MM.1S (cell line): ENCODE measurements around the gene UHRF1.

Experiments
- DNase-seq: peaks from one replicate; pipeline ENCODE4 v3.0.0-alpha.2; 2015
- H2AFZ ChIP-seq: fragments of 300-600 bp; sonication (generic); 2 replicates; pipeline ENCODE4 v1.6.0; 2016; ENCODE audit warnings: antibody characterized with exemption, low read length
- H3F3A ChIP-seq: fragments of 300-600 bp; sonication (generic); 2 replicates; pipeline ENCODE4 v1.6.1; 2016; ENCODE audit warnings: mild to moderate bottlenecking, antibody characterized with exemption, low read length, moderate library complexity, mixed read lengths; ENCODE audit not compliant: insufficient read depth
- H3K27ac ChIP-seq: fragments of 300-600 bp; sonication (generic); 2 replicates; pipeline ENCODE4 v1.5.1; 2016; ENCODE audit warnings: mild to moderate bottlenecking, low read length
- H3K27me3 ChIP-seq: fragments of 300-600 bp; sonication (generic); replicated peaks from 2 replicates; pipeline ENCODE4 v1.6.0; 2016; ENCODE audit warnings: low read length; ENCODE audit not compliant: insufficient read depth
- H3K36me3 ChIP-seq: fragments of 300-600 bp; sonication (generic); replicated peaks from 2 replicates; pipeline ENCODE4 v1.6.1; 2016; ENCODE audit warnings: mild to moderate bottlenecking, low read length, mixed read lengths; ENCODE audit not compliant: insufficient read depth
- H3K4me1 ChIP-seq: fragments of 300-600 bp; sonication (generic); 2 replicates; pipeline ENCODE4 v1.6.1; 2016; ENCODE audit warnings: low read length, mixed read lengths
- H3K4me2 ChIP-seq: fragments of 300-600 bp; sonication (generic); 2 replicates; pipeline ENCODE4 v1.6.0; 2016; ENCODE audit warnings: low read depth, low read length
- H3K4me3 ChIP-seq: fragments of 300-600 bp; sonication (generic); 2 replicates; pipeline ENCODE4 v1.5.1; 2016; ENCODE audit warnings: low read length, mixed read lengths
- H3K79me2 ChIP-seq: fragments of 300-600 bp; sonication (generic); 2 replicates; pipeline ENCODE4 v1.6.1; 2016; ENCODE audit warnings: mixed run types, low read length, mixed read lengths
- H3K9ac ChIP-seq: fragments of 300-600 bp; sonication (generic); 2 replicates; pipeline ENCODE4 v1.6.1; 2016; ENCODE audit warnings: low read length, mixed read lengths
- H3K9me2 ChIP-seq: fragments of 300-600 bp; sonication (generic); replicated peaks from 2 replicates; pipeline ENCODE4 v1.6.1; 2016; ENCODE audit warnings: mild to moderate bottlenecking, low read length, mixed read lengths; ENCODE audit not compliant: insufficient read depth
- H3K9me3 ChIP-seq: fragments of 300-600 bp; sonication (generic); replicated peaks from 2 replicates; pipeline ENCODE4 v1.6.1; 2016; ENCODE audit warnings: mild to moderate bottlenecking, low read length, mixed read lengths; ENCODE audit not compliant: insufficient read depth
- H4K20me1 ChIP-seq: fragments of 300-600 bp; sonication (generic); 2 replicates; pipeline ENCODE4 v1.6.1; 2016; ENCODE audit warnings: mild to moderate bottlenecking, low read length, moderate library complexity, mixed read lengths; ENCODE audit not compliant: insufficient read depth
- EZH2 ChIP-seq: fragments of 300-600 bp; sonication (generic); optimal IDR thresholded peaks from 2 replicates; pipeline ENCODE3; 2017; ENCODE audit warnings: low read depth, mild to moderate bottlenecking, antibody characterized with exemption, low read length, mixed read lengths
- EZH2phosphoT487 ChIP-seq: fragments of 300-600 bp; sonication (generic); IDR thresholded peaks from 2 replicates; pipeline ENCODE4 v1.6.1; 2018; ENCODE audit warnings: antibody characterized with exemption, low read length
- TF ChIP-seq, protein P1 (sequence below): fragments of 300-600 bp; sonication (generic); IDR thresholded peaks from 2 replicates; pipeline ENCODE4 v1.5.1; 2016; ENCODE audit warnings: antibody characterized with exemption, low read length, mixed read lengths

UHRF1 gene

GRCh38 chr19:4911314-4911713 lies 2.0 kb downstream of the UHRF1 start:
- H2AFZ ChIP-seq = no peak overlapping the region
- H3K27me3 ChIP-seq = no peaks in the 10 kb centered on the region
- H3K4me3 ChIP-seq = peak overlapping the region; percentile 65; the same call in 1 of the 2 replicates
- H3F3A ChIP-seq = peaks cover 5% of the 10 kb centered on the region; the same call in 1 of the 2 replicates
- H3K9me2 ChIP-seq = no peaks in the 10 kb centered on the region
- no peak overlapping the region for H3K27ac ChIP-seq
- TF ChIP-seq EZH2 (no peak), EZH2phosphoT487 (no peak)
- TF ChIP-seq, protein P1, sequence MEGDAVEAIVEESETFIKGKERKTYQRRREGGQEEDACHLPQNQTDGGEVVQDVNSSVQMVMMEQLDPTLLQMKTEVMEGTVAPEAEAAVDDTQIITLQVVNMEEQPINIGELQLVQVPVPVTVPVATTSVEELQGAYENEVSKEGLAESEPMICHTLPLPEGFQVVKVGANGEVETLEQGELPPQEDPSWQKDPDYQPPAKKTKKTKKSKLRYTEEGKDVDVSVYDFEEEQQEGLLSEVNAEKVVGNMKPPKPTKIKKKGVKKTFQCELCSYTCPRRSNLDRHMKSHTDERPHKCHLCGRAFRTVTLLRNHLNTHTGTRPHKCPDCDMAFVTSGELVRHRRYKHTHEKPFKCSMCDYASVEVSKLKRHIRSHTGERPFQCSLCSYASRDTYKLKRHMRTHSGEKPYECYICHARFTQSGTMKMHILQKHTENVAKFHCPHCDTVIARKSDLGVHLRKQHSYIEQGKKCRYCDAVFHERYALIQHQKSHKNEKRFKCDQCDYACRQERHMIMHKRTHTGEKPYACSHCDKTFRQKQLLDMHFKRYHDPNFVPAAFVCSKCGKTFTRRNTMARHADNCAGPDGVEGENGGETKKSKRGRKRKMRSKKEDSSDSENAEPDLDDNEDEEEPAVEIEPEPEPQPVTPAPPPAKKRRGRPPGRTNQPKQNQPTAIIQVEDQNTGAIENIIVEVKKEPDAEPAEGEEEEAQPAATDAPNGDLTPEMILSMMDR = no peak
- peak overlapping the region; percentile 93 for H3K4me2 ChIP-seq
- peak overlapping the region; percentile 90; the same call in 1 of the 2 replicates for H3K9ac ChIP-seq
- DNase-seq = no peak
- no peaks in the 10 kb centered on the region for H3K9me3 ChIP-seq
- peaks cover 19% of the 10 kb centered on the region for H4K20me1 ChIP-seq
- H3K4me1 ChIP-seq = peaks cover 7% of the 10 kb centered on the region
- H3K79me2 ChIP-seq = peaks cover 62% of the 10 kb centered on the region
- 0 out of 2 replicates have a peak, but pooled peaks cover 8% of the 10 kb centered on the region for H3K36me3 ChIP-seq

GRCh38 chr19:4911786-4912672 lies 2.7 kb downstream of the UHRF1 start:
- peaks cover 5% of the 10 kb centered on the region; the same call in 1 of the 2 replicates for H3F3A ChIP-seq
- H3K4me2 ChIP-seq = peak overlapping the region; percentile 93; the same call in 1 of the 2 replicates
- peaks cover 69% of the 10 kb centered on the region for H3K79me2 ChIP-seq
- no peaks in the 10 kb centered on the region for H3K9me3 ChIP-seq
- DNase-seq = no peak
- no peak overlapping the region for H2AFZ ChIP-seq
- no peaks in the 10 kb centered on the region for H3K27me3 ChIP-seq
- H4K20me1 ChIP-seq = peaks cover 19% of the 10 kb centered on the region
- 0 out of 2 replicates have a peak, but pooled peaks cover 8% of the 10 kb centered on the region for H3K36me3 ChIP-seq
- peaks cover 7% of the 10 kb centered on the region for H3K4me1 ChIP-seq
- no peak overlapping the region for H3K27ac ChIP-seq
- no peak overlapping the region for H3K9ac ChIP-seq
- TF ChIP-seq EZH2phosphoT487 = no peak
- TF ChIP-seq EZH2 = no peak
- TF ChIP-seq, protein P1 = peak; percentile 52
- H3K9me2 ChIP-seq = no peaks in the 10 kb centered on the region
- H3K4me3 ChIP-seq = no peak overlapping the region

- 0 out of 2 replicates have a peak, but pooled peaks cover 8% of the 10 kb centered on the region for H3K36me3 ChIP-seq
Measured at GRCh38 chr19:4913996-4914735, 4.9 kb downstream of the UHRF1 start.

More at GRCh38 chr19:4913996-4914735, 4.9 kb downstream of the UHRF1 start:
- Histone ChIP-seq H3K9ac (no peak overlapping the region), H3K4me3 (no peak overlapping the region), H3K79me2 (peaks cover 90% of the 10 kb centered on the region), H2AFZ (no peak overlapping the region), H3K27ac (no peak overlapping the region), H3K9me2 (no peaks in the 10 kb centered on the region), H3K9me3 (no peaks in the 10 kb centered on the region), H3K4me2 (no peak overlapping the region), H3F3A (peaks cover 5% of the 10 kb centered on the region; the same call in 1 of the 2 replicates), H3K27me3 (no peaks in the 10 kb centered on the region), H4K20me1 (peaks cover 19% of the 10 kb centered on the region), H3K4me1 (peaks cover 7% of the 10 kb centered on the region)
- TF ChIP-seq, protein P1 = no peak
- TF ChIP-seq EZH2 = no peak
- no peak for TF ChIP-seq EZH2phosphoT487
- DNase-seq = no peak
